Lower leg skin (tissue), 4 donors: Measurements from ENCODE around the gene MEF2C. TPM values are rescaled to one million over a fixed set of nuclear protein-coding genes. Genes with fewer than 3 reads are reported as not detected.

Experiments used
- DNase-seq, 2 donors: peaks; one replicate each; pipeline ENCODE4 v3.0.0-alpha.2; 2019; ENCODE audit warnings: low spot score in 2 of 2
- H3K4me3 ChIP-seq: fragments of 200-600 bp; sonication (generic); 2 replicates; pipeline ENCODE4 v1.5.1; 2017; ENCODE audit warnings: mild to moderate bottlenecking, low read depth; ENCODE audit not compliant: poor library complexity, severe bottlenecking
- CTCF ChIP-seq, 3 donors: fragments of 450-650 bp; IDR thresholded peaks; one replicate each; pipeline ENCODE4 v1.5.1; 2016; ENCODE audit warnings: antibody characterized with exemption in 3 of 3, mild to moderate bottlenecking in 3 of 3, moderate library complexity in 2 of 3
- POLR2A ChIP-seq, 2 donors: fragments of 450-650 bp; IDR thresholded peaks; one replicate each; pipeline ENCODE4 v1.6.1; 2016 to 2017; ENCODE audit warnings: antibody characterized with exemption in 2 of 2, mild to moderate bottlenecking in 1 of 2, moderate library complexity in 1 of 2
- WGBS, 2 donors: methylation state at CpG; one replicate each; pipeline ENCODE4 v1.1.5; 2018; 5-methylcytosine and 5-hydroxymethylcytosine counted together
- intact Hi-C: fragments of 100-400 bp; cut with DNase I; formaldehyde crosslinking; loops from one replicate; pipeline ENCODE4 v1.15.0; 2023; ENCODE audit warnings: low total_unique reads
- total RNA-seq, 4 donors: library from RNA; depleted of rRNA; stranded (reverse); fragments of >200 nt; gene quantifications; one replicate each; pipeline ENCODE4 v1.1.0, GENCODE V29; 2016

Gene MEF2C
- total RNA-seq, 4 donors from 2014 or later: 2.4 to 15.5 (median 8.1) TPM

DNA sequence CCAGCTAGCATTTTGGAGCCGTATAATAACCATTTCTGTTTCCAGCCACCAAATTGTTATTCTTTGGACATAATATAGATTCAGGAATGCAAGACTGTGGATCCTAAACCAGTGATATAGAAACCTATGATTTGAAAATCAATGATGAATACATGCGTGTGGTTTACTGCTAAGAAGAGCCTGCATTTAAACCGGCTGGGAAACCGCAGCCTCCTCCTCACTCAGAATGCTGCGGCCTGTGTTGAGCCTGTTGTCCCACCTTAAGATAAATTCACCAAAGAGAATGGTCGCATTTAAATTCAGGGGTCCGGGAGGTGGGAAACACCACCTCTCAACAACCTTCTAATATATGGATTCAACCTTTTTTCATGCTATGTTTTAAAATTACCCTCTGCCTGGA lies 148.0 kb downstream of the MEF2C start:
- intact Hi-C loops: no loop called here
- WGBS, 2 donors: 85 to 89% methylated on average over 7 of the region's 7 CpGs

DNA sequence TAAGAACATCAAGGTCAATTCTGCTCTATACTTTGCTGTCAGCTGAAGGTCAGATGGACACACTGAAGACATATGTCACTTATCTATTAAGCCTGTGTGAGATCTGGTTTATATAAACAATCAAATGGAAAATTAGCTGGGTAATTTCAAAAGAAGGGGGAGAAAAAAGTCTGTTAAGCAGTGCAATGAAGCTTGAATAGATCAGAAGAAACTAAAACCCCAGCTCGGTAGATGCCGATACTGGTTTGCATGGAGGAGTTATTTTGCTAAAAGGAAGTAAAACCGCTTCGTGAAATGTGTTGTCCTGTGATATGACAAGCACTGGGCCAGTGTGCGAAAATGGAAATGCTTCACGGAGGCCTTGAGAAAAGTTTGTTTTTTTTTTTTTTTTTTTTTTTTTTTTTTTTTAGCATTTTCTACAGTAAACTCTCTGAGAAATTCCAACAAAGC lies 148.8 kb downstream of the MEF2C start:
- WGBS, 2 donors: 66 to 67% methylated on average over 6 of the region's 6 CpGs
- no peak overlapping the region for H3K4me3 ChIP-seq
- TF ChIP-seq POLR2A (IDR thresholded peaks at IDR 0.05) (no peak), CTCF (IDR thresholded peaks at IDR 0.05) (no peak)
- intact Hi-C loops: no loop called here
- DNase-seq: no peak

More for the DNA sequence above, 148.0 kb downstream of the MEF2C start:
- TF ChIP-seq CTCF (IDR thresholded peaks at IDR 0.05) (no peak), POLR2A (IDR thresholded peaks at IDR 0.05) (no peak)
- DNase-seq: no peak
- no peak overlapping the region for H3K4me3 ChIP-seq

DNA sequence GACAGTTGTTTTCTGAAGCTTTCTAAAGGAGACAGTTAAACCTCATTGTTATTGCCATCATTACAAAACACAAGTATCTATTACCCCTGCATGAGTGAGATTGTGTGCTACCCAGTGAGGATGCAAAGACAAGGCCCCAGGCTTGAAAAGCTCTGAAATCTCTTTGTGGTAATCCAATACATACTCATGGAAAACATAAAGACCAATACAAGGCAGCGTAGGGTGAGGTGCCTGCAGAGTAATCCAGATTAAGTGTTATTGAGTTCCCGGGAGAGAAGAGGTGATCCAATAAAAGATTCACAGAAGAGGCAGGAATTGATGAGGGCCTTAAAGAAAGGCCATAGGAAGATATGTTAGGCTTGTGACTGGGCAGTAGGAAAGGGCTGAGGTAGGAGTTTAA lies 150.1 kb downstream of the MEF2C start:
- no peak overlapping the region for H3K4me3 ChIP-seq
- TF ChIP-seq POLR2A (IDR thresholded peaks at IDR 0.05) (no peak), CTCF (IDR thresholded peaks at IDR 0.05) (no peak)
- WGBS, 2 donors: 96 to 97% methylated on average over 2 of the region's 2 CpGs
- DNase-seq: no peak
- intact Hi-C loops: no loop called here

- H3K4me3 ChIP-seq: no peak overlapping the region
- TF ChIP-seq CTCF (IDR thresholded peaks at IDR 0.05) (no peak), POLR2A (IDR thresholded peaks at IDR 0.05) (no peak)
- peak; percentile 40 to 87 for DNase-seq
- intact Hi-C loops: no loop called here
- 64 to 67% methylated on average over 5 of the region's 5 CpGs for WGBS, 2 donors
Observed at GRCh38 chr5:88732181-88732633, 150.8 kb downstream of the MEF2C start.

- H3K4me3 ChIP-seq: no peak overlapping the region
- WGBS, 2 donors: 2 to 5% methylated on average over 1 of the region's 1 CpG
- intact Hi-C loops: loop anchor here (10.0 kb wide), 1 partner anchor 1535 kb away; no protein-coding TSS in a partner anchor
- no peak for TF ChIP-seq POLR2A (IDR thresholded peaks at IDR 0.05)
- no peak for TF ChIP-seq CTCF (IDR thresholded peaks at IDR 0.05)
- DNase-seq: no peak
Observed at GRCh38 chr5:88729829-88730182, 153.2 kb downstream of the MEF2C start.
